Hepatocyte (in vitro differentiated cells): Measurements from ENCODE around the gene CD2.

ENCODE experiments used
- EZH2 ChIP-seq: fragments of 200-600 bp; sonication (generic); IDR thresholded peaks from 2 replicates; pipeline ENCODE4 v1.6.1; 2016; ENCODE audit warnings: antibody characterized with exemption, mild to moderate bottlenecking, borderline replicate concordance
- EZH2phosphoT487 ChIP-seq: fragments of 200-600 bp; sonication (generic); IDR thresholded peaks from one replicate; pipeline ENCODE4 v1.6.1; 2018; ENCODE audit warnings: antibody characterized with exemption, mild to moderate bottlenecking, low read depth, moderate library complexity; ENCODE audit not compliant: unreplicated experiment, severe bottlenecking
- TF ChIP-seq, protein P1 (sequence below): fragments of 200-600 bp; sonication (generic); IDR thresholded peaks from 2 replicates; pipeline ENCODE4 v1.5.1; 2016; ENCODE audit warnings: antibody characterized with exemption, mild to moderate bottlenecking; ENCODE audit not compliant: poor library complexity

DNA sequence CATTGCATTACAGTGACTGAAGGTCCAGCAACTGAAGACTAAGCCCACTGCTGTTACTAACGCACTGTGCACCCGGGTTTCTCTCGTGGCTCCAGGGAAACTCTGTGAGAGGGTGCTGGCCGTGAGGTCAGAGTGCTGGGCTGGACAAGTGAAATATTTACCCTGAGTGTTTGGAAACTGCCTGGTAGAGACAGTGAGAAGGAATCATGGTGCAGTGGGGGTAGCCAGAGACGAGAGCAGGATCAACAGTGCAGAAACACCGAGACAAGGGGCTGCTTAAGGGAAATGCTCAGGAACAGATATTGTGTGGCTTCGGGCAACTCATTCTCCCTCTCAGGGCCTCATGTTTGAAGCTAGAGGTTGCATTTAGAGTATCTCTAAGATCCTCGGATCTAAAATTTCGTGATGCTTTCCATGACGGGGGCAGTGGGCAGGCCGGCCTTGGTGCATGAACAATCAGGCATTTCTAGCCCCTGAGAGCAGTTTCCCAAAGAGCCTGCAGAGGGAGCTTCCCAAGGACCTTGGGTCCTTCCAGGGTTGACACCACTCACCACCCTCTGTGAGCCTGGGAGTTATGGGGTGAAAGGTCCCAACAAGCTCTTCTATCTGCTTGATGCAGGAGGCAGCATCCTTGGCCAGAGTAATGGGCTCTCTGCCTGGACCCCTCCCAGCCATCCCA is 9.7 kb downstream of the CD2 start:
- TF ChIP-seq, protein P1, sequence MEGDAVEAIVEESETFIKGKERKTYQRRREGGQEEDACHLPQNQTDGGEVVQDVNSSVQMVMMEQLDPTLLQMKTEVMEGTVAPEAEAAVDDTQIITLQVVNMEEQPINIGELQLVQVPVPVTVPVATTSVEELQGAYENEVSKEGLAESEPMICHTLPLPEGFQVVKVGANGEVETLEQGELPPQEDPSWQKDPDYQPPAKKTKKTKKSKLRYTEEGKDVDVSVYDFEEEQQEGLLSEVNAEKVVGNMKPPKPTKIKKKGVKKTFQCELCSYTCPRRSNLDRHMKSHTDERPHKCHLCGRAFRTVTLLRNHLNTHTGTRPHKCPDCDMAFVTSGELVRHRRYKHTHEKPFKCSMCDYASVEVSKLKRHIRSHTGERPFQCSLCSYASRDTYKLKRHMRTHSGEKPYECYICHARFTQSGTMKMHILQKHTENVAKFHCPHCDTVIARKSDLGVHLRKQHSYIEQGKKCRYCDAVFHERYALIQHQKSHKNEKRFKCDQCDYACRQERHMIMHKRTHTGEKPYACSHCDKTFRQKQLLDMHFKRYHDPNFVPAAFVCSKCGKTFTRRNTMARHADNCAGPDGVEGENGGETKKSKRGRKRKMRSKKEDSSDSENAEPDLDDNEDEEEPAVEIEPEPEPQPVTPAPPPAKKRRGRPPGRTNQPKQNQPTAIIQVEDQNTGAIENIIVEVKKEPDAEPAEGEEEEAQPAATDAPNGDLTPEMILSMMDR, result peak; percentile 32
- no peak for TF ChIP-seq EZH2phosphoT487
- no peak for TF ChIP-seq EZH2
